K562 (cell line): ENCODE data around the gene AKT1S1. TPM values are rescaled to one million over a fixed set of nuclear protein-coding genes. Genes with fewer than 3 reads are reported as not detected.

Experiments used
- ATAC-seq: fragments of 200-7000 bp; cut with Tn5 transposase; 3 replicates; pipeline ENCODE4 v1.9.1; 2020; ENCODE audit warnings: moderate library complexity
- BruUV-seq: library from RNA; stranded (reverse); fragments of 400-500 nt; replicated peaks from 2 replicates; lab custom pipeline; 2021; lab: Mats Ljungman, UMichigan
- CTCF ChIA-PET: fragments of 300-600 bp; formaldehyde crosslinking; extraction: SDS; loops from one replicate; lab custom pipeline; 2021; ENCODE audit warnings: low intra/inter-chr PET ratio; lab: Yijun Ruan, JAX
- POLR2A ChIA-PET: fragments of 300-600, 350-650 bp; sonication (Branson Sonifier 250); formaldehyde crosslinking; extraction: SDS; loops from one replicate; lab custom pipeline; 2021; ENCODE audit warnings: antibody characterized with exemption, inconsistent platforms; lab: Yijun Ruan, JAX
- DNase-seq, 4 experiments: peaks; one replicate each; pipeline versions ENCODE4 v3.0.0 to v3.0.0-alpha.2; 2011 to 2018; ENCODE audit warnings: low spot score in 3 of 4, mixed read lengths in 3 of 4; ENCODE audit errors: extremely low read depth in 1 of 4
- FAIRE-seq: peaks from 2 replicates; lab custom pipeline; 2011; peaks lifted over from hg19 to GRCh38; lab: Jason Lieb, UNC
- H2AFZ ChIP-seq: 2 replicates; pipeline ENCODE4 v1.6.0; 2011; ENCODE audit warnings: low read depth, low read length, control low read depth, inconsistent platforms
- H3K27ac ChIP-seq: fragments of 200-600 bp; 3 replicates; pipeline ENCODE4 v1.8.0; 2011; ENCODE audit warnings: low read depth, mild to moderate bottlenecking, control low read depth, inconsistent platforms, low read length, moderate library complexity, mixed read lengths; ENCODE audit errors: extremely low read depth
- H3K27me3 ChIP-seq, 2 experiments: fragments of 300-600 bp in 1 of 2; 2 replicates in 1 of 2; 3 replicates in 1 of 2; pipeline versions ENCODE4 v1.6.0 to v1.8.0; 2011; ENCODE audit warnings: inconsistent platforms in 2 of 2, low read length in 2 of 2, mild to moderate bottlenecking in 1 of 2, mixed read lengths in 1 of 2, moderate library complexity in 1 of 2; ENCODE audit not compliant: control insufficient read depth in 2 of 2, insufficient read depth in 2 of 2
- H3K36me3 ChIP-seq: fragments of 300-600 bp; 3 replicates; pipeline ENCODE4 v1.8.0; 2011; ENCODE audit warnings: mild to moderate bottlenecking, low read length, inconsistent platforms; ENCODE audit not compliant: control insufficient read depth, insufficient read depth
- H3K4me1 ChIP-seq, 2 experiments: fragments of 200-600 bp in 1 of 2; replicated peaks in 1 of 2; 2 replicates in 1 of 2; 3 replicates in 1 of 2; pipeline versions ENCODE4 v1.5.1 to v1.8.0; 2011; ENCODE audit warnings: inconsistent platforms in 2 of 2, low read length in 2 of 2, mild to moderate bottlenecking in 1 of 2, mixed read lengths in 1 of 2, moderate library complexity in 1 of 2; ENCODE audit not compliant: control insufficient read depth in 2 of 2, insufficient read depth in 2 of 2
- H3K4me2 ChIP-seq: 2 replicates; pipeline ENCODE4 v1.6.1; 2011; ENCODE audit warnings: low read length, control low read depth, inconsistent platforms, mixed read lengths; ENCODE audit not compliant: insufficient read depth
- H3K4me3 ChIP-seq: fragments of 200-600 bp; sonication (generic), shearing (Covaris generic); 2 replicates; pipeline ENCODE4 v1.5.1; 2016; ENCODE audit warnings: control low read depth, inconsistent platforms
- H3K79me2 ChIP-seq: fragments of 200-600 bp; 3 replicates; pipeline ENCODE4 v1.8.0; 2011; ENCODE audit warnings: low read length, inconsistent platforms; ENCODE audit not compliant: control insufficient read depth, insufficient read depth
- H3K9ac ChIP-seq, 2 experiments: 2 replicates each; pipeline versions ENCODE4 v1.6.0 to v1.6.1; 2011; ENCODE audit warnings: low read depth in 2 of 2, low read length in 2 of 2, control low read depth in 1 of 2, inconsistent platforms in 1 of 2, mild to moderate bottlenecking in 1 of 2, mixed read lengths in 1 of 2; ENCODE audit not compliant: insufficient read depth in 1 of 2
- H3K9me1 ChIP-seq: one replicate; pipeline ENCODE4 v1.6.0; 2011; ENCODE audit warnings: inconsistent platforms, mild to moderate bottlenecking, low read length, moderate library complexity; ENCODE audit not compliant: control insufficient read depth, insufficient read depth
- H3K9me3 ChIP-seq: replicated peaks from 2 replicates; pipeline ENCODE4 v1.5.1; 2011; ENCODE audit warnings: low read depth, low read length, inconsistent platforms; ENCODE audit not compliant: control insufficient read depth, insufficient read depth
- H4K20me1 ChIP-seq: replicated peaks from 2 replicates; pipeline ENCODE4 v1.6.1; 2011; ENCODE audit warnings: low read length, inconsistent platforms, mixed read lengths; ENCODE audit not compliant: control insufficient read depth, insufficient read depth
- CAMTA2 ChIP-seq: fragments of 250-450 bp; sonication (Bioruptor Pico); conservative IDR thresholded peaks from 2 replicates; pipeline ENCODE4 v1.5.1; 2022
- CREBBP ChIP-seq: IDR thresholded peaks from one replicate; pipeline ENCODE4 v1.6.1; 2012; ENCODE audit warnings: low read depth, mild to moderate bottlenecking, control low read depth, inconsistent platforms, low read length
- DMBX1 ChIP-seq: fragments of 250-450 bp; sonication (Bioruptor Pico); IDR thresholded peaks from 2 replicates; pipeline ENCODE4 v1.8.0; 2022; ENCODE audit warnings: inconsistent platforms, mild to moderate bottlenecking, moderate library complexity, borderline replicate concordance
- ETV1 ChIP-seq: fragments of 450-650 bp; conservative IDR thresholded peaks from 2 replicates; pipeline ENCODE4 v1.6.1; 2016; ENCODE audit warnings: missing genetic modification characterization, control low read depth, low read depth, missing compliant biosample characterization
- GTF2A2 ChIP-seq: IDR thresholded peaks from 2 replicates; pipeline ENCODE4 v1.6.1; 2016; ENCODE audit warnings: mild to moderate bottlenecking, missing genetic modification characterization, missing compliant biosample characterization
- IRF2 ChIP-seq: sonication (generic); formaldehyde crosslinking; IDR thresholded peaks from 2 replicates; pipeline ENCODE4 v1.8.1; 2022; ENCODE audit warnings: mild to moderate bottlenecking, missing genetic modification reagents
- NFATC3 ChIP-seq: fragments of 450-650 bp; IDR thresholded peaks from 2 replicates; pipeline ENCODE4 v1.6.1; 2017; ENCODE audit warnings: mild to moderate bottlenecking
- PCBP1 ChIP-seq: fragments of 200-400 bp; formaldehyde crosslinking; IDR thresholded peaks from 2 replicates; pipeline ENCODE4 v1.6.1; 2018; ENCODE audit warnings: mild to moderate bottlenecking, low read depth, low read length; ENCODE audit not compliant: poor library complexity, severe bottlenecking
- PHB ChIP-seq: fragments of 250-450 bp; sonication (Bioruptor Pico); IDR thresholded peaks from 2 replicates; pipeline ENCODE4 v1.5.0; 2021
- RBM17 ChIP-seq: fragments of 200-400 bp; formaldehyde crosslinking; IDR thresholded peaks from 2 replicates; pipeline ENCODE4 v1.6.1; 2017; ENCODE audit warnings: low read depth, mild to moderate bottlenecking, low read length, borderline replicate concordance
- SAP30 ChIP-seq: fragments of 200-600 bp; sonication (generic); IDR thresholded peaks from 2 replicates; pipeline ENCODE4 v1.6.1; 2012; ENCODE audit warnings: borderline replicate concordance, low read depth, mild to moderate bottlenecking, moderate library complexity, low read length, control low read depth, inconsistent platforms; ENCODE audit not compliant: insufficient read depth, poor library complexity, severe bottlenecking
- TRIM24 ChIP-seq, 2 experiments: fragments of 450-650 bp; IDR thresholded peaks; 2 replicates each; pipeline ENCODE4 v1.6.1; 2016
- TRIM28 ChIP-seq: fragments of 450-650 bp; IDR thresholded peaks from 2 replicates; pipeline ENCODE4 v1.6.1; 2017
- ZNF133 ChIP-seq: fragments of 250-450 bp; sonication (Bioruptor Pico); IDR thresholded peaks from 2 replicates; pipeline ENCODE4 v1.4.0; 2020; ENCODE audit warnings: mild to moderate bottlenecking
- ZNF197 ChIP-seq: fragments of 200-800 bp; sonication (Bioruptor generic); IDR thresholded peaks from 2 replicates; pipeline ENCODE4 v1.6.1; 2016; ENCODE audit warnings: low read depth, missing genetic modification characterization, missing compliant biosample characterization
- ZNF695 ChIP-seq: fragments of 450-650 bp; formaldehyde crosslinking; IDR thresholded peaks from 2 replicates; pipeline ENCODE4 v1.4.0; 2020; ENCODE audit warnings: mild to moderate bottlenecking, moderate library complexity
- ZNF77 ChIP-seq: fragments of 250-450 bp; sonication (Bioruptor Pico); IDR thresholded peaks from 2 replicates; pipeline ENCODE4 v1.5.0; 2020
- WGBS: fragments of 100-300 bp; shearing (Covaris generic); methylation state at CpG from one replicate; pipeline ENCODE4 v1.1.6; 2016; ENCODE audit warnings: low coverage, mixed read lengths; ENCODE audit not compliant: insufficient coverage; ENCODE audit errors: missing lambda C conversion rate; 5-methylcytosine and 5-hydroxymethylcytosine counted together
- in situ Hi-C: fragments of 300-500 bp; cut with MboI; formaldehyde crosslinking; loops from 4 replicates; pipeline ENCODE4 v1.15.0; 2018; ENCODE audit warnings: inconsistent platforms, mixed read lengths
- intact Hi-C: fragments of 100-400 bp; cut with micrococcal nuclease; formaldehyde crosslinking; loops from 2 replicates; pipeline ENCODE4 v1.14.2; 2022
- polyA plus RNA-seq, 8 experiments: library from polyadenylated mRNA; depleted of rRNA in 4 of 8; stranded (reverse) in 5 of 8; unstranded in 3 of 8; fragments of >200 nt; fragmentation: Nextera tagmentation in 2 of 8; fragmentation: Illumina TruSeq in 1 of 8; extraction: Ambion mirVana in 2 of 8; extraction: Trizol in 1 of 8; gene quantifications; 2 replicates each; pipeline versions ENCODE4 v1.2.1 to v1.2.3, GENCODE V29; 2011 to 2014; ENCODE audit warnings: inconsistent platforms in 1 of 8, missing spikeins in 1 of 8
- total RNA-seq, 7 experiments: library from RNA; depleted of rRNA in 6 of 7; stranded (reverse); fragments of >200 nt in 6 of 7; fragmentation: Illumina TruSeq in 2 of 7; extraction: Trizol in 2 of 7; gene quantifications; 2 replicates each; pipeline versions ENCODE4 v1.2.1 to v1.2.3, GENCODE V29; 2011 to 2021; ENCODE audit warnings: low replicate concordance in 1 of 7
- TF ChIP-seq, protein P1 (sequence below): IDR thresholded peaks from 2 replicates; pipeline ENCODE4 v1.6.1; 2012; ENCODE audit warnings: low read depth, low read length, improper control_type of control experiment, borderline replicate concordance
- TF ChIP-seq, protein P2 (sequence below): fragments of 450-650 bp; IDR thresholded peaks from 2 replicates; pipeline ENCODE4 v1.7.0; 2016; ENCODE audit warnings: borderline replicate concordance

AKT1S1 gene
- total and polyA plus RNA-seq, 9 of the 15 experiments (the other 6 are each of a cell fraction or from before 2014, with no cell fraction given) = 1.2 to 50.3 (median 17.1) TPM

DNA sequence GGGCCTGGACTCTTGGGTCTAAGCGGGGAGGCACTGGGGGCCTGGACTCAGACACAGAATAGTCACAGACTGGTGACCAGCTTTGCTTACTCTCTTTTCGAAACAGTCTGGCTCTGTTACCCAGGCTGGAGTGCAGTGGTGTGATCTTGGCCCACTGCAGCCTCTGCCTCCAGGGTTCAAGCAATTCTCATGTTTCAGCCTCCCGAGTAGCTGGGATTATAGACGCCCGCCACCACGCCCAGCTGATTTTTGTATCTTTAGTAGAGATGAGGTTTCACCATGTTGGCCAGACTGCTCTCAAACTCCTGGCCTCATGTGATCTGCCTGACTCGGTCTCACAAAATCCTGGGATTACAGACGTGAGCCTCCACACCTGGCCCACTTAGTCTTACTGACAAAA is 48.0 kb downstream of the AKT1S1 start (continued):
- TF ChIP-seq ZNF695 (CRISPR knock-in tag) (no peak), CREBBP (no peak)
- TF ChIP-seq, all 486 proteins: peak for 0

DNA sequence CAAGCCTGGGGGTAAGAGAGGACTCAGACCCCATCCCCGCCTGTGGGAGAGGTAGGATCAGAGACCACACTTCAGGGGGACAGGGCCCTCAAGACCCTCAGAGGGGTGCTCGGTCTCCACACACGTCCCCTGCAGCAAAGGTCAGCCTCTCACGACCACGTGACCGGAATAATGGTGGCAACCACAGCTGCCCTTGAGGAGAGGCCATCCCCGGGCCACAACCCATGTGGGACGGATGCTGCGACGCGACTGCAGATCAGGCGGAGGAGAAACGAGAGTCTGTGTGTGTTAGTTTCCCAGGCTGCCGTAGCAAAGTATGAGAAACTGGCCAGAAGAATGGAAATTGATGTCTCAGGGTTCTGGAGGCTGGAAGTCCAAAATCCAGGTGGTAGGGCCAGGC is 50.1 kb downstream of the AKT1S1 start:
- H3K4me2 ChIP-seq = no peak overlapping the region
- CTCF ChIA-PET = no interaction called here
- peak overlapping the region in 1 of 2 experiments; percentile 65; a peak in 1 of 4 replicates for H3K9ac ChIP-seq
- H3K4me1 ChIP-seq = peaks cover 0 to 16% of the 10 kb centered on the region in 2 experiments; a peak in 2 of 5 replicates
- peaks cover 74% of the 10 kb centered on the region for H3K36me3 ChIP-seq
- intact Hi-C loops (no loop called here), in situ Hi-C loops (no loop called here)
- 0 out of 2 replicates have a peak, but pooled peaks cover 3% of the 10 kb centered on the region for H4K20me1 ChIP-seq
- DNase-seq (no peak), ATAC-seq (no peak), FAIRE-seq (no peak)
- H3K27ac ChIP-seq = no peak overlapping the region
- 91% methylated on average over 14 of the region's 14 CpGs for WGBS
- POLR2A ChIA-PET = interaction anchor here (0.6 to 1.4 kb wide), 2 partner anchors 18 to 98 kb away, joined by 3 to 4 read pairs; no protein-coding TSS in a partner anchor
- H2AFZ ChIP-seq = no peak overlapping the region
- H3K27me3 ChIP-seq = no peaks in the 10 kb centered on the region
- no peaks in the 10 kb centered on the region for H3K9me3 ChIP-seq
- no peak overlapping the region for H3K4me3 ChIP-seq
- H3K9me1 ChIP-seq = no peaks in the 10 kb centered on the region
- no TSS peak for BruUV-seq
- peaks cover 22% of the 10 kb centered on the region; the same call in 2 of the 3 replicates for H3K79me2 ChIP-seq
- TF ChIP-seq SAP30 = no peak
- TF ChIP-seq, protein P1, sequence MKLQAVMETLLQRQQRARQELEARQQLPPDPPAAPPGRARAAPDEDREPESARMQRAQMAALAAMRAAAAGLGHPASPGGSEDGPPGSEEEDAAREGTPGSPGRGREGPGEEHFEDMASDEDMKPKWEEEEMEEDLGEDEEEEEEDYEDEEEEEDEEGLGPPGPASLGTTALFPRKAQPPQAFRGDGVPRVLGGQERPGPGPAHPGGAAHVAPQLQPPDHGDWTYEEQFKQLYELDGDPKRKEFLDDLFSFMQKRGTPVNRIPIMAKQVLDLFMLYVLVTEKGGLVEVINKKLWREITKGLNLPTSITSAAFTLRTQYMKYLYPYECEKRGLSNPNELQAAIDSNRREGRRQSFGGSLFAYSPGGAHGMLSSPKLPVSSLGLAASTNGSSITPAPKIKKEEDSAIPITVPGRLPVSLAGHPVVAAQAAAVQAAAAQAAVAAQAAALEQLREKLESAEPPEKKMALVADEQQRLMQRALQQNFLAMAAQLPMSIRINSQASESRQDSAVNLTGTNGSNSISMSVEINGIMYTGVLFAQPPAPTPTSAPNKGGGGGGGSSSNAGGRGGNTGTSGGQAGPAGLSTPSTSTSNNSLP = no peak
- TF ChIP-seq IRF2 (CRISPR knock-in tag) = no peak
- TF ChIP-seq ETV1 (tag) = no peak
- no peak for TF ChIP-seq ZNF77 (CRISPR knock-in tag)
- TF ChIP-seq TRIM28 = no peak
- no peak for TF ChIP-seq ZNF133 (CRISPR knock-in tag)
- TF ChIP-seq CAMTA2 (CRISPR knock-in tag) = no peak
- TF ChIP-seq RBM17 = no peak
- TF ChIP-seq NFATC3 = no peak
- TF ChIP-seq, protein P2, sequence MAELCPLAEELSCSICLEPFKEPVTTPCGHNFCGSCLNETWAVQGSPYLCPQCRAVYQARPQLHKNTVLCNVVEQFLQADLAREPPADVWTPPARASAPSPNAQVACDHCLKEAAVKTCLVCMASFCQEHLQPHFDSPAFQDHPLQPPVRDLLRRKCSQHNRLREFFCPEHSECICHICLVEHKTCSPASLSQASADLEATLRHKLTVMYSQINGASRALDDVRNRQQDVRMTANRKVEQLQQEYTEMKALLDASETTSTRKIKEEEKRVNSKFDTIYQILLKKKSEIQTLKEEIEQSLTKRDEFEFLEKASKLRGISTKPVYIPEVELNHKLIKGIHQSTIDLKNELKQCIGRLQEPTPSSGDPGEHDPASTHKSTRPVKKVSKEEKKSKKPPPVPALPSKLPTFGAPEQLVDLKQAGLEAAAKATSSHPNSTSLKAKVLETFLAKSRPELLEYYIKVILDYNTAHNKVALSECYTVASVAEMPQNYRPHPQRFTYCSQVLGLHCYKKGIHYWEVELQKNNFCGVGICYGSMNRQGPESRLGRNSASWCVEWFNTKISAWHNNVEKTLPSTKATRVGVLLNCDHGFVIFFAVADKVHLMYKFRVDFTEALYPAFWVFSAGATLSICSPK = no peak
- no peak for TF ChIP-seq GTF2A2 (tag)
- TF ChIP-seq PCBP1 = no peak
- no peak for TF ChIP-seq ZNF197
- TF ChIP-seq DMBX1 (CRISPR knock-in tag) = no peak
- no peak for TF ChIP-seq PHB (CRISPR knock-in tag)
- no peak for TF ChIP-seq TRIM24 (IDR thresholded peaks at IDR 0.05)
